HCT116 (cell line): ENCODE data around the gene MTG2. TPM values are rescaled to one million over a fixed set of nuclear protein-coding genes. Genes with fewer than 3 reads are reported as not detected.

Experiments
- ATAC-seq: fragments of 200-7000 bp; cut with Tn5 transposase; 2 replicates; pipeline ENCODE4 v1.9.1; 2020; ENCODE audit warnings: mild to moderate bottlenecking, moderate library complexity
- BruUV-seq: library from RNA; stranded (reverse); fragments of 400-500 nt; replicated peaks from 2 replicates; lab custom pipeline; 2021; lab: Mats Ljungman, UMichigan
- CTCF ChIA-PET: fragments of 300-600 bp; sonication (Branson Sonifier 250); formaldehyde crosslinking; loops from one replicate; lab custom pipeline; 2021; ENCODE audit warnings: antibody characterized with exemption; lab: Charles Lee
- POLR2A ChIA-PET: fragments of 300-600, 350-600 bp; sonication (Branson Sonifier 250); formaldehyde crosslinking; loops from one replicate; lab custom pipeline; 2021; ENCODE audit warnings: antibody characterized with exemption; lab: Charles Lee
- RAD21 ChIA-PET, 2 experiments: fragments of 300-600 bp; sonication (Branson Sonifier 250); formaldehyde crosslinking; loops; one replicate each; lab custom pipeline; 2023; ENCODE audit warnings: low total read pairs in 2 of 2; ENCODE audit not compliant: uncharacterized antibody in 2 of 2, unreplicated experiment in 2 of 2, low non-redundant PET in 1 of 2; lab: Charles Lee
- DNase-seq: peaks from one replicate; pipeline ENCODE4 v3.0.0-alpha.2; 2010; ENCODE audit warnings: low read depth, low spot score
- H2AFZ ChIP-seq: fragments of 200-600 bp; shearing (Covaris generic), sonication (generic); 2 replicates; pipeline ENCODE4 v1.6.1; 2017; ENCODE audit warnings: low read depth, mixed run types, mixed read lengths, antibody characterized with exemption, low read length; ENCODE audit not compliant: poor library complexity, severe bottlenecking
- H3K27ac ChIP-seq: 2 replicates; pipeline ENCODE4 v1.5.1; 2012; ENCODE audit warnings: low read depth, low read length
- H3K27me3 ChIP-seq: fragments of 200-600 bp; sonication (generic); 2 replicates; pipeline ENCODE4 v1.6.1; 2016; ENCODE audit warnings: mixed run types, low read length, mixed read lengths; ENCODE audit not compliant: insufficient read depth
- H3K36me3 ChIP-seq, 2 experiments: fragments of 200-500 bp in 1 of 2; fragments of 200-600 bp in 1 of 2; sonication (Bioruptor generic) in 1 of 2; sonication (generic) in 1 of 2; 2 replicates each; pipeline versions ENCODE4 v1.5.1 to v1.6.1; 2014 to 2016; ENCODE audit warnings: low read length in 2 of 2, inconsistent platforms in 1 of 2, mixed read lengths in 1 of 2, mixed run types in 1 of 2; ENCODE audit not compliant: insufficient read depth in 2 of 2, control insufficient read depth in 1 of 2
- H3K4me1 ChIP-seq, 2 experiments: fragments of 200-600 bp in 1 of 2; sonication (generic) in 1 of 2; 2 replicates each; pipeline versions ENCODE4 v1.5.1 to v1.6.1; 2012 to 2017; ENCODE audit warnings: low read length in 2 of 2, inconsistent platforms in 1 of 2, mild to moderate bottlenecking in 1 of 2, mixed read lengths in 1 of 2, mixed run types in 1 of 2, moderate library complexity in 1 of 2; ENCODE audit not compliant: insufficient read depth in 2 of 2, control insufficient read depth in 1 of 2
- H3K4me2 ChIP-seq: fragments of 200-600 bp; sonication (generic); 2 replicates; pipeline ENCODE4 v1.6.1; 2017; ENCODE audit warnings: mixed run types, low read length, mixed read lengths
- H3K4me3 ChIP-seq, 2 experiments: fragments of 200-600 bp in 1 of 2; sonication (generic) in 1 of 2; replicated peaks in 1 of 2; 2 replicates each; pipeline ENCODE4 v1.5.1; 2011 to 2016; ENCODE audit warnings: low read length in 2 of 2, control low read depth in 1 of 2, low read depth in 1 of 2, mild to moderate bottlenecking in 1 of 2, mixed read lengths in 1 of 2, mixed run types in 1 of 2
- H3K79me2 ChIP-seq: fragments of 200-600 bp; sonication (generic); 2 replicates; pipeline ENCODE4 v1.6.1; 2017; ENCODE audit warnings: mild to moderate bottlenecking, mixed run types, low read length, moderate library complexity, mixed read lengths; ENCODE audit not compliant: insufficient read depth
- H3K9ac ChIP-seq: fragments of 200-600 bp; sonication (generic); 2 replicates; pipeline ENCODE4 v1.6.1; 2016; ENCODE audit warnings: low read length, mixed read lengths
- H3K9me2 ChIP-seq: fragments of 200-600 bp; sonication (generic), shearing (Covaris generic); 2 replicates; pipeline ENCODE4 v1.6.1; 2017; ENCODE audit warnings: mixed run types, mild to moderate bottlenecking, moderate library complexity; ENCODE audit not compliant: insufficient read depth
- H3K9me3 ChIP-seq, 2 experiments: fragments of 200-500 bp in 1 of 2; fragments of 200-600 bp in 1 of 2; sonication (Bioruptor generic) in 1 of 2; sonication (generic) in 1 of 2; 2 replicates each; pipeline ENCODE4 v1.6.1; 2014 to 2017; ENCODE audit warnings: low read length in 2 of 2, mixed read lengths in 2 of 2, inconsistent platforms in 1 of 2, low read depth in 1 of 2, mild to moderate bottlenecking in 1 of 2, mixed run types in 1 of 2, moderate library complexity in 1 of 2; ENCODE audit not compliant: control insufficient read depth in 1 of 2, insufficient read depth in 1 of 2
- H4K20me1 ChIP-seq: fragments of 200-600 bp; sonication (generic), shearing (Covaris generic); 2 replicates; pipeline ENCODE4 v1.6.1; 2017; ENCODE audit warnings: mixed run types, mild to moderate bottlenecking, moderate library complexity; ENCODE audit not compliant: insufficient read depth
- CBX3 ChIP-seq: IDR thresholded peaks from 2 replicates; pipeline ENCODE4 v1.6.1; 2012; ENCODE audit warnings: low read depth
- CEBPB ChIP-seq: IDR thresholded peaks from 2 replicates; pipeline ENCODE4 v1.6.1; 2012; ENCODE audit warnings: low read depth
- FOSL1 ChIP-seq: IDR thresholded peaks from 2 replicates; pipeline ENCODE4 v1.6.1; 2012; ENCODE audit warnings: low read depth
- POLR2A ChIP-seq: IDR thresholded peaks from 2 replicates; pipeline ENCODE4 v1.7.0; 2011; ENCODE audit warnings: borderline replicate concordance; ENCODE audit not compliant: insufficient read depth, insufficient read length; ENCODE audit errors: extremely low read depth
- POLR2AphosphoS5 ChIP-seq: IDR thresholded peaks from 2 replicates; pipeline ENCODE4 v1.6.1; 2011; ENCODE audit warnings: mild to moderate bottlenecking, low read depth, low read length, moderate library complexity
- TCF7L2 ChIP-seq: IDR thresholded peaks from 2 replicates; pipeline ENCODE4 v1.7.0; 2011; ENCODE audit warnings: borderline replicate concordance, inconsistent platforms; ENCODE audit not compliant: insufficient read depth, insufficient read length; ENCODE audit errors: extremely low read depth
- YY1 ChIP-seq: IDR thresholded peaks from 2 replicates; pipeline ENCODE4 v1.6.1; 2011; ENCODE audit warnings: low read length, low read depth, moderate library complexity, mild to moderate bottlenecking; ENCODE audit not compliant: insufficient replicate concordance; ENCODE audit errors: extremely low read depth
- ZBTB33 ChIP-seq: IDR thresholded peaks from 2 replicates; pipeline ENCODE4 v1.6.1; 2011; ENCODE audit warnings: mild to moderate bottlenecking, low read length, moderate library complexity; ENCODE audit not compliant: insufficient replicate concordance; ENCODE audit errors: extremely low read depth
- ZFX ChIP-seq: fragments of 450-650 bp; IDR thresholded peaks from 2 replicates; pipeline ENCODE4 v1.6.1; 2017
- ZNF274 ChIP-seq: fragments of 200-500 bp; sonication (Bioruptor generic); IDR thresholded peaks from 2 replicates; pipeline ENCODE4 v1.6.1; 2014; ENCODE audit warnings: mild to moderate bottlenecking, low read depth, low read length, inconsistent platforms
- intact Hi-C: fragments of 100-400 bp; cut with micrococcal nuclease; formaldehyde crosslinking; loops from 2 replicates; pipeline ENCODE4 v1.10.0; 2022
- total RNA-seq: library from RNA; stranded (reverse); gene quantifications from one replicate; pipeline ENCODE4 v1.2.1, GENCODE V29; 2021; ENCODE audit not compliant: unreplicated experiment

MTG2 gene
- total RNA-seq, 1 experiment from 2014 or later, result 43.3 TPM

- TF ChIP-seq YY1 (no peak), ZNF274 (no peak)
These were observed 23.0 kb downstream of the MTG2 start (continued) for GRCh38 chr20:62205618-62206387.

- H3K27ac ChIP-seq, result no peak overlapping the region
- no TSS peak for BruUV-seq
- peaks cover 0 to 5% of the 10 kb centered on the region in 2 experiments; a peak in 2 of 4 replicates for H3K36me3 ChIP-seq
- H3K9ac ChIP-seq, result no peak overlapping the region
- TF ChIP-seq POLR2AphosphoS5 (no peak), CBX3 (no peak), POLR2A (no peak), ZFX (no peak), TCF7L2 (no peak), ZBTB33 (no peak), FOSL1 (no peak), CEBPB (no peak)
- H3K4me1 ChIP-seq, result peaks cover 0 to 5% of the 10 kb centered on the region in 2 experiments; a peak in 1 of 4 replicates
- ChIA-PET CTCF (no interaction called here), RAD21 (no interaction called here), POLR2A (no interaction called here)
- H3K4me2 ChIP-seq, result no peak overlapping the region
- no peaks in the 10 kb centered on the region for H4K20me1 ChIP-seq
- H3K9me3 ChIP-seq, result no peaks in the 10 kb centered on the region
- H3K9me2 ChIP-seq, result no peaks in the 10 kb centered on the region
- no peak overlapping the region for H2AFZ ChIP-seq
- no peak overlapping the region for H3K4me3 ChIP-seq
- intact Hi-C loops, result no loop called here
- DNase-seq, result no peak
- no peaks in the 10 kb centered on the region for H3K27me3 ChIP-seq
- no peaks in the 10 kb centered on the region for H3K79me2 ChIP-seq
- no peak for ATAC-seq
These were observed 23.6 kb downstream of the MTG2 start for GRCh38 chr20:62206388-62206775.
